GM12878 (cell line): ENCODE measurements around the gene HIVEP3. TPM values are rescaled to one million over a fixed set of nuclear protein-coding genes. Genes with fewer than 3 reads are reported as not detected.

Source experiments
- ATAC-seq: fragments of 200-7000 bp; cut with Tn5 transposase; 3 replicates; pipeline ENCODE4 v1.9.1; 2020; ENCODE audit warnings: mild to moderate bottlenecking, moderate library complexity
- BruUV-seq: library from RNA; stranded (reverse); fragments of 400-500 nt; replicated peaks from 2 replicates; lab custom pipeline; 2021; lab: Mats Ljungman, UMichigan
- CTCF ChIA-PET: fragments of 300-600 bp; sonication (Branson Sonifier 250); formaldehyde crosslinking; extraction: SDS; loops from one replicate; lab custom pipeline; 2021; ENCODE audit warnings: inconsistent platforms; lab: Yijun Ruan, JAX
- POLR2A ChIA-PET: fragments of 350-600 bp; formaldehyde crosslinking; extraction: SDS; loops from one replicate; lab custom pipeline; 2021; ENCODE audit warnings: inconsistent platforms; lab: Charles Lee
- RAD21 ChIA-PET: fragments of 300-600 bp; sonication (Branson Sonifier 250); formaldehyde crosslinking; loops from one replicate; lab custom pipeline; 2023; ENCODE audit warnings: antibody characterized with exemption; ENCODE audit not compliant: unreplicated experiment; lab: Charles Lee
- SMC1A ChIA-PET: fragments of 300-600 bp; sonication (Branson Sonifier 250); formaldehyde crosslinking; loops from one replicate; lab custom pipeline; 2023; ENCODE audit not compliant: unreplicated experiment, uncharacterized antibody; lab: Charles Lee
- DNase-seq: peaks from one replicate; pipeline ENCODE4 v3.0.0-alpha.2; 2011; ENCODE audit warnings: low read depth, low spot score
- FAIRE-seq: peaks from 3 replicates; lab custom pipeline; 2011; peaks lifted over from hg19 to GRCh38; lab: Jason Lieb, UNC
- H2AFZ ChIP-seq: 2 replicates; pipeline ENCODE4 v1.6.0; 2011; ENCODE audit warnings: low read depth, low read length, control low read depth; ENCODE audit not compliant: control insufficient read depth
- H3K27ac ChIP-seq: 2 replicates; pipeline ENCODE4 v1.5.1; 2011; ENCODE audit warnings: control low read depth; ENCODE audit not compliant: control insufficient read depth, insufficient read depth
- H3K27me3 ChIP-seq, 2 experiments: replicated peaks in 1 of 2; 2 replicates each; pipeline versions ENCODE4 v1.6.0 to v1.6.1; 2011; ENCODE audit warnings: low read length in 1 of 2; ENCODE audit not compliant: control insufficient read depth in 2 of 2, insufficient read depth in 2 of 2
- H3K36me3 ChIP-seq, 2 experiments: 2 replicates each; pipeline ENCODE4 v1.5.1; 2011; ENCODE audit warnings: low read length in 1 of 2; ENCODE audit not compliant: control insufficient read depth in 2 of 2, insufficient read depth in 2 of 2
- H3K4me1 ChIP-seq: 2 replicates; pipeline ENCODE4 v1.6.1; 2011; ENCODE audit warnings: mild to moderate bottlenecking, low read length, moderate library complexity, mixed read lengths; ENCODE audit not compliant: control insufficient read depth, insufficient read depth
- H3K4me2 ChIP-seq: 2 replicates; pipeline ENCODE4 v1.6.0; 2011; ENCODE audit warnings: control low read depth; ENCODE audit not compliant: control insufficient read depth, insufficient read depth
- H3K4me3 ChIP-seq: fragments of 200-600 bp; sonication (generic); 2 replicates; pipeline ENCODE4 v1.5.1; 2016
- H3K79me2 ChIP-seq: 2 replicates; pipeline ENCODE4 v1.6.0; 2011; ENCODE audit warnings: low read length; ENCODE audit not compliant: control insufficient read depth, insufficient read depth
- H3K9ac ChIP-seq: 2 replicates; pipeline ENCODE4 v1.8.0; 2011; ENCODE audit warnings: low read length, control low read depth, mixed read lengths; ENCODE audit not compliant: control insufficient read depth, insufficient read depth
- H3K9me3 ChIP-seq: replicated peaks from 3 replicates; pipeline ENCODE4 v1.5.1; 2011; ENCODE audit warnings: mild to moderate bottlenecking, low read length; ENCODE audit not compliant: control insufficient read depth, insufficient read depth
- H4K20me1 ChIP-seq: 2 replicates; pipeline ENCODE4 v1.6.0; 2011; ENCODE audit not compliant: control insufficient read depth, insufficient read depth
- IRF5 ChIP-seq: fragments of 450-650 bp; IDR thresholded peaks from 2 replicates; pipeline ENCODE4 v1.6.1; 2017; ENCODE audit warnings: borderline replicate concordance
- KAT2A ChIP-seq: conservative IDR thresholded peaks from 2 replicates; pipeline ENCODE4 v1.6.1; 2011; ENCODE audit warnings: low read depth, low read length; ENCODE audit not compliant: control insufficient read depth
- MXI1 ChIP-seq: fragments of 150-350 bp; IDR thresholded peaks from 2 replicates; pipeline ENCODE4 v1.6.1; 2011; ENCODE audit warnings: low read depth, mild to moderate bottlenecking, inconsistent platforms, low read length, improper control_type of control experiment
- NFIC ChIP-seq: IDR thresholded peaks from 2 replicates; pipeline ENCODE4 v1.6.1; 2012; ENCODE audit warnings: low read depth, mild to moderate bottlenecking, inconsistent platforms, low read length, moderate library complexity
- SP1 ChIP-seq: IDR thresholded peaks from one replicate; pipeline ENCODE4 v1.6.1; 2011; ENCODE audit warnings: low read depth, low read length
- WGBS: methylation state at CpG from one replicate; pipeline ENCODE4 v1.1.6; 2016; ENCODE audit warnings: low lambda C conversion rate; ENCODE audit not compliant: insufficient replicate concordance, insufficient coverage; ENCODE audit errors: missing lambda C conversion rate; 5-methylcytosine and 5-hydroxymethylcytosine counted together
- in situ Hi-C: fragments of 300-500 bp; cut with MboI; formaldehyde crosslinking; loops from 9 replicates; pipeline ENCODE4 v1.14.3; 2018; ENCODE audit warnings: mixed read lengths
- intact Hi-C: fragments of 100-400 bp; cut with micrococcal nuclease; formaldehyde crosslinking; loops from one replicate; pipeline ENCODE4 v1.14.2; 2022; ENCODE audit not compliant: unreplicated experiment
- polyA plus RNA-seq, 11 experiments: library from polyadenylated mRNA; depleted of rRNA in 4 of 11; unstranded in 6 of 11; stranded (reverse) in 5 of 11; fragments of >200 nt; fragmentation: Nextera tagmentation in 4 of 11; fragmentation: Illumina TruSeq in 1 of 11; extraction: Ambion mirVana in 4 of 11; extraction: Trizol in 1 of 11; gene quantifications; 1 replicate in 1 of 11; 2 replicates in 10 of 11; pipeline versions ENCODE4 v1.2.1 to v1.2.3, GENCODE V29; 2011 to 2016; ENCODE audit warnings: inconsistent platforms in 2 of 11, missing spikeins in 2 of 11, low read depth in 1 of 11
- total RNA-seq, 4 experiments: library from RNA; depleted of rRNA in 3 of 4; stranded (reverse); fragments of >200 nt in 3 of 4; fragmentation: Illumina TruSeq in 1 of 4; extraction: Trizol in 1 of 4; gene quantifications; 2 replicates each; pipeline versions ENCODE4 v1.2.1 to v1.2.3, GENCODE V29; 2013 to 2021

HIVEP3 gene
- total and polyA plus RNA-seq, 10 of the 15 experiments (the other 5 are each of a cell fraction or from before 2014, with no cell fraction given), result 1.8 to 13.6 (median 3.8) TPM

- TF ChIP-seq NFIC (no peak), MXI1 (no peak)
- TF ChIP-seq, all 136 proteins: peak for 0
Measured at GRCh38 chr1:41498804-41499203, 419.9 kb downstream of the HIVEP3 start (continued).

GRCh38 chr1:41498391-41498790 lies 420.3 kb downstream of the HIVEP3 start:
- ChIA-PET CTCF (no interaction called here), RAD21 (no interaction called here), POLR2A (no interaction called here), SMC1A (interaction anchor here (1.8 kb wide), 1 partner anchor 10 kb away, joined by 6 read pairs; no protein-coding TSS in a partner anchor)
- Histone ChIP-seq H3K79me2 (no peaks in the 10 kb centered on the region), H2AFZ (no peak overlapping the region), H3K4me3 (no peak overlapping the region), H3K36me3 (no peaks in the 10 kb centered on the region), H3K27ac (no peak overlapping the region), H3K4me2 (no peak overlapping the region), H3K4me1 (no peaks in the 10 kb centered on the region; the same call in 1 of the 2 replicates), H3K9me3 (no peaks in the 10 kb centered on the region), H3K9ac (no peak overlapping the region), H3K27me3 (peaks cover 0 to 1% of the 10 kb centered on the region in 2 experiments; a peak in 3 of 4 replicates), H4K20me1 (no peaks in the 10 kb centered on the region)
- ATAC-seq (0 out of 3 replicates have a peak, but pooled peaks have one; percentile 14), DNase-seq (no peak), FAIRE-seq (no peak)
- intact Hi-C loops (no loop called here), in situ Hi-C loops (no loop called here)
- 31% methylated on average over 5 of the region's 5 CpGs for WGBS
- no TSS peak for BruUV-seq
- TF ChIP-seq KAT2A (no peak), IRF5 (no peak), SP1 (no peak)
